Measurements from ENCODE around the gene CARS1.
"Not testable (repeated sequence)": the region's sequence is repeated elsewhere in the genome, so short reads cannot be mapped to it uniquely, and the experiment has no call there.

Gene CARS1

DNA sequence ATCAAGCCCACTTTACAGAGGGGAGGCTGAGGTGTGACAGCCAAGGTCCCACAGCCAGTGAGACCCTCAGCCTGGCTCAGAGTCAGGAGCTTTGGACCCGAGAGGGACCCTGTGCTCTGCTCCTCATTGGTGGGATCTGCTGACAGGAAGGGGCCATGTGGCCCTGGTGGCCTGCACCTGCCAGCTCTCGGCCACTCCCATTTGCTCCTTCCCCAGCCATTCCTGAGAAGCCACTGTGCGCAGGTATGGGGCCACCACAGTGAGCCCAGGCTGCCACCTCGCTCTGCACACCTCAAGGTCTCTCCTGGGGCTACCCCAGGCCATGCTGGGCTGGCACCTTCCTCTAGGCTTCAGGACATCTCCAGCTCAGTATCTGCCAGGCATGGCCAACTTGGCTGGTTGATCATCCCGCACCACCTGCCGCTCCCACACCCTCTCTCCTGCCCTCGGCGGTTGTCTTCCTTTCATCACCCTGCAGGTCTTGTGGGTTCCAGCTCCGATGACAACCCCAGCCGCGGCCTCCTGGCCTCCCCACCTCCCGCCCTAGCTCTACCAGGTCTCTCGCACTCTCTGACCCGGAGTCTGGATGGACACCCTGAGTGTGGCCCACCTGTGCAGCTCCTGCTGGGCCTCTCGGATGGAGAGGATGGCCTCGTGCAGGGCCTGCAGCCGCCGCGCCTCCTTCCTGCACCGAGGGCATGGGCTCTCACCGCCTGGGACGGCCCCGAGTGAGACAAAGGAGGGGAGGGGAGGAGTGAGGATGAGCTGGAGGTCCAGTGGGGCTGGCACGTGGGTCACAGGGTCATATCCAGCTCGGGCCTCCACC lies 32.2 kb upstream of the CARS1 start:
- ATAC-seq: no peak
- no peak for DNase-seq

DNA sequence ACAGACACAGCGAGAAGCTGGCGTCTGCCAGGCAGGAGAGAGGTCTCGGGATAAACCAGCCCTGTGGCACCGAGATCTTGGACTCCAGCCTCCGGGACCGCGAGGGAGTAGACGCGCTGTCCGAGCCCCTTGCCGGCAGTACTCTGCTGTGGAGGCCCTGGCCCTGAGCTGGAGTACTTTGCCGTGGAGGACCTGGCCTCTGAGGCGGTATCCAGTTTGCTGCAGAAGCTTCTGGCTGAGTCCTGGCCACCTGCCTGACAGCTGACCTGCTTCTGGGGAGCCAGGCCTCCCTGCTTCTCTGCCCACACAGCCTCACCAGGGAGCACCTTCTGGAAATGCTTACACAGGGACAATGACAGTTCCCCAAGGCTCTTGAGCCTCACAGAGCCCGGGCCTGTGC lies 31.6 kb upstream of the CARS1 start:
- ATAC-seq: no peak
- no peak for DNase-seq

DNA sequence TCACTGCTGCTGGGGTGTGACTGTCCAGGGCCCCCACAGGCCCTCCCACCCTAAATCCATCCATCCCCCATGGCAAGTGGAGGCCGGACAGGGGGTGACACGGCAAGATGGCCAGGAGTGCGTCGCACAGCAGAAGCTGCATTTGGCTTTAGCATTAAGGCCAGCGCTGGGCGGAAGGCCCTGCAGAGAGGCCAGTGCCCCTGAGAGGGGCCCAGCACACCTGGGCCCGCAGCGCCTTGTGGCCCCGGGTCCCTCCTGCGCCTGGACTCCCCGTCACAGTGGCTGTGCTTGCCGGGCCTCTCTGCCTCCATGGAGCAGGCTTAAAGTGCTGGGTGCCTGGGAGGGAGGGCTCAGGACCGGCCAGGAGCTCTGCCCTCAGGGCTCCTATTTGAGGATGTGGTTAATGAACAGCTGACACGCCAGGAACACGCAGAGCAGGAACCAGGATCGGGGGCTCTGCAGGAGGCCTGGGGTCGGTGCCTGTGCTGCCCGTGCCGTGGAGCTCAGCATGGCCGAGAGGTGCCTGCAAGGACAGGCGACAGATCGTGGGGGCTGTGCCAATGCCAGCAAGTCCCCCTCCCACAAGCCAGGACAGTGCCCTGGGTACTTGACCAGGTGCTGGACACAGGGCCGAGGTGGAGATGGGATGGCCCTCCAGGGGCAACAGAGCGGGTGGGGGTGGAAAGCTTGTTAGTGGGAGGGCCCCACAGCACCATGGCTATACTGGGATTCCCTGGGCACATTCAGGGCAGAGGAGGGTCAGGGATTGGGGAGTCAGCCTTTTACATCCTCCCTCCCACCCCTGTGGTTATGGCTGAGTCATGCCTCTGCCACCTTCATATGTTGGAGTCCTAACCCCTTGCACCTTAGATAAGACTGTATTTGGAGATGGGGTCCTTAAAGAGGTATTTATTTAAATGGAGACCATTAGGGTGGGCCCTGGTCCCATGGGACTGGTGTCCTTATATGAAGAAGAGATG lies 30.9 kb upstream of the CARS1 start:
- DNase-seq (no peak), ATAC-seq (no peak)

DNA sequence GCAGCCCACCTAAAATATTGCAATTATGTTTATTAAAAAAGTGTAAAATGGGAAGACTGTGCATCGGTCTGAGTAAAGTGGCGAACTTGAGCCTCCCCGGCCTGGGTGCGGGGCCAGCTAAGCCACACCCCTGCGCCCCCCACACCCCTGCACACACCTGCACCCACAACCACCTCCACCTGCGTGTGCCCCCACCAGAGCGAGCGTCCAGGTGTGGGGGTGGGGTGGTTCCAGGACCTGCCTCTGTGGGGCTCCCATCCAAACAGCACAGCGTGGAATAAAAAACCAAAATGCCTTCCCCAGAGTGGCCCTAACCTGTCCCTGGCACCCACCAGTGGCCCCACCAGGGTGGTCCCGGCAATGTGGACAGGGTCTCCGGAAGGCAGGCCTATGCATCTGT lies 30.1 kb upstream of the CARS1 start:
- no peak for DNase-seq
- ATAC-seq: no peak

DNA sequence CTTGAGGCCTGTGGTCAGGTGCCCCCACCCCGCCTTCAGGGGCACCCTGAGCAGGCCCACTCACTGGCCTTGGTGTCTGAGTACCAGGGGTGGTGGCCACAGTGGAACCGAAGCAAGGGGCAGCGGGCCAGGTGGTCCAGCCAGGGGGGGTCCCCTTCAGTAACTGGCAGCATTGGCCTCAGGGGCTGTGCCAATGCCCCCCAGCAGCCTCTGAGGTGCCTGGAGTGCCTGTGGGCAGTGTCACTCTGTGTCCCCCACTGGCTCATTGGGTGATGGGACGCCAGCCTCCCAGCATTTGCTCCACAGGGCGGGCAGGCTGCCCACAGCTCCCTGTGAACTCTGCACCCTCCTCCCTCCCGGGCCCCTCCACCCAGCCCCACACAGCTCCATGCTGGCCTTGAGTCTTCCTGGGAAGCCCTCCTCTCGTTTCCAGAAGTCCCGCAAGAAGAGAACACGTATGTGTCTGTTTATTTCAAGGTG lies 29.5 kb upstream of the CARS1 start:
- DNase-seq: no peak

DNA sequence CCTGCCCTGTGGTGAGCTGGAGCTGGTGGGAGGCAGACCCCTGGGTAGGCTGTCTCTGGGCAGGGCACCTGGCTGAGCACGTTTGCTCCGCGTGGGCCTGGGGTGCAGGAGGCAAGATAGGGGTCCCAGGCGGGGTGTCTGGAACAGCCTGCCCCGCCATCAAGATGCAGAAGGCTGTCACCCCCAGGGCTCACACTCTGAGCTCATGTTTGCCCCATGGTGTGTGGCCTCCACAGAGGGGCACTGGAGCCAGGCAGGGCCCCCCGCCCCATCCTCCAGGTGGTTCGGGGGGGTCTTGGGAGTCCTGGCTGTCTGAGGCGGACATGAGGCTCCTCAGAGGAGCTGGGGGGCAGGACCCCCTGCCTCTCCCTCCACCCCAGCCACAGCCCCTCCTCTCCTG lies 28.9 kb upstream of the CARS1 start:
- ATAC-seq: no peak

More for the DNA sequence above, 29.5 kb upstream of the CARS1 start:
- no peak for ATAC-seq

DNA sequence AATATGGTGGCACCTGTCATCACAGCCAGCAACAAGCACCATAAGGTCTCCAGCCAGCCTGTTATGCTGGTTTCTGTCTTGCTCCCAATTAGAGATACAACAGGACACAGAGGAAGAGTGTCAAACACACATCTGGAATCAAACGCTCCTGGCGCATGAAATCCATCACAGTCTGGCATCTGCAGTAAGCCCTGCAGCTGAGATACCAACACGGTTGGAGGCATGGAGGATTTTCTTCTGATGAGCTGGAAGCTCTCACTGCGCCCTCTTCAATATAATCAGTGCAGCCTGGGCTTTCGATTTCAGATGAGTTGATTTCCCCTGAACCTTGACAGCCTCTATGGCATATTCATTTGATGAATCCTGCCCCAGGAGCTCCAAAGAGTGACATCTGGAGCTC lies 27.8 kb upstream of the CARS1 start:
- DNase-seq (no peak), ATAC-seq (no peak)

More for the DNA sequence above, 28.9 kb upstream of the CARS1 start:
- DNase-seq: no peak

DNA sequence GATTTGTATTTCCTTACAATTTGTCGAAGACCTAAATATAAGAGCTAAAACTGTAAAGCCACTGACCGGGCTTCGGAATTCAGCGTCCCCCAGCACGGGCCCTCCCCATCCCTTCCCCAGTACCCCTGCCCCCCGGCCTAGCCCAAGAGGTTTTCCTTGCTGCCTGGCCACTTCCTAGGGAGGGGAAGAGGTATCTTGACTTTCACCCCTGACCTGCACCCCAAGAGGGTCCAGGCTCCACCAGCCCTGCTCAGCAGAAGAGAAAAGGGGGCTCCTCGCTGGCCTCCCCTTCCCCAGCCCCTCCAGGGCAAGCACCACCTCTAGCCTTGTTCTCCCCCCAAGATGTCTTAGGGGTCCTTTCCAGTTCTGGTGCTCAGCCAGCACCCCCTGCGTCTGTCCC lies 26.1 kb upstream of the CARS1 start:
- ATAC-seq (no peak), DNase-seq (no peak)

DNA sequence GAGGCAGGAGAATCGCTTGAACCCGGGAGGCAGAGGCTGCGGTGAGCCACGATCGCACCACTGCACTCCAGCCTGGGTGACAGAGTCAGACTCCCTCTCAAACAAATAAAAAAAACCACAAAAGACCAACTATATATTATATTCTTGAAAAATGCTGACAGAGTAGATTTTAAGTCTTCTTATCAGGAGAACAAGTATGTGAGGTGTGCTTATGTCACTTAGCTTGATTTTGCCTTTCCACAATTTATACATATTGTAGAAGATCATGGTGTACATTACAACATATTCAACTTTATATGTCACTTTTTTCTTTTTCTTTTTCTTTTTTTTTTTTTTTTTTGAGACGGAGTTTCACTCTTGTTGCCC lies 24.1 kb upstream of the CARS1 start:
- ATAC-seq: no peak
- DNase-seq: no peak

DNA sequence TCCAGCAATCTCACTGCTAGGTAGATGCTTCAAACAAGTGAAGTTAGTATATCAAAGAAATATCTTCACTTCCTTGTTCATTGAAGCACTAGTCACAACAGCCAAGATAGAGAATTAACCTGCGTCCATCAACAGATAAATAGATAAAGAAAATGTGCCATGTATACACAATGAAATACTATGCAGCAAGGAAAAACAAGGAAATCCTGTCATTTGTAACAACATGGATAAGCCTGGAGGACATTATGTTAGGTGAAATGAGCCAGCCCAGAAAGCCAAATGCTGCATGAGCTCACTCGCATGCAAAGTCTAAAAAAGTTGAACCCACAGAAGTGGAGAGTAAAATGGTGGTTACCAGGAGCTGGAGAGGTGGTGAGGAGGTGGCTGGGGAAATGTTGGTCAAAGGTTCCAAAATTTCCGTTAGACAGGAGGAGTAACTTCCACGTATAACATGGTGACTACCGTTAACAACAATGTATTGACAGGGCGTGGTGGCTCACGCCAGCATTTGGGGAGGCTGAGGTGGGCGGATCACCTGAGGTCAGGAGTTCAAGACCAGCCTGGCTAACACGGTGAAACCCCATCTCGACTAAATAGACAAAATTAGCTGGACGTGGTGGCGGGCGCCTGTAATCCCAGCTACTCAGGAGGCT lies 23.6 kb upstream of the CARS1 start:
- ATAC-seq (no peak), DNase-seq (no peak)

DNA sequence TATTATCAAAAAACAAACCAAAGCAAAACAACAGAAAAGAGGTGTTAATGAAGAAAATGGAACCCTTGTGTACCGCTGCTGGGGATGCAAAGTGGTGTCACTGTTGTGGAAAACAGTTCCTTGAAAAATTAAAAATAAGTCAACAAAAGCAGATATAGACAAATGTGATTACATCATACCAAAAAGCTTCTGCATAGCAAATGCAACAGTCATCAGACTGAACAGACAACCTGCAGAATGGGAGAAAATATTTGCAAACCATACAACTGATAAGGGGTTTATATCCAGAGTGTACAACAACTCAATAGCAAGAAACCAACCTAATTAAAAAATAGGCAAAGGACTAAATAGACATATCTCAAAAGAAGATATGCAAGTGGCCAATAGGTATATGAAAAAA lies 22.9 kb upstream of the CARS1 start:
- no peak for ATAC-seq
- DNase-seq: no peak

DNA sequence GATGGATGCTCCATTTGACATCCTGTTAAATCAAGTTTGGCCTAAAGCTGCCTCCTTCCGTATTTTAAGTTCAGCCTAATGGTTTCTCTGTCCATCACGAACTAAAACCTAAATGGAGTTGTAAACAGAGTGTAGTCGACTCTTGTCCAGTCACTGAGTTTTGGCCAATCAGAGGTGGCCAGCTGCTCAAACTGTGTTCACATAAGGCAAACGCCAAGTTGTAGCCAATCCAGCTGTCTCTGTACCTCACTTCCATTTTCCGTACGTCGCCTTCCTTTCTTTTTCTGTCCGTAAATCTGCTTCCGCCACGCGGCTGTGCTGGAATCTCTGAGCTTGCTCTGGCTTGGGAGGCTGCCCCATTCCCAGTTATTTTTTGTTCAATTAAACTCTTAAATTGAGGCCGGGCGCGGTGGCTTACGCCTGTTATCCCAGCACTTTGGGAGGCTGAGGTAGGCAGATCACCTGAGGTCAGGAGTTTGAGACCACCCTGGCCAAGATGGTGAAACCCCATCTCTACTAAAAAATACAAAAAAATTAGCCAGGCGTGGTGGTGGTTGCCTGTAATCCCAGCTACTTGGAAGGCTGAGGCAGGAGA lies 20.7 kb upstream of the CARS1 start:
- DNase-seq: no peak
- no peak for ATAC-seq

DNA sequence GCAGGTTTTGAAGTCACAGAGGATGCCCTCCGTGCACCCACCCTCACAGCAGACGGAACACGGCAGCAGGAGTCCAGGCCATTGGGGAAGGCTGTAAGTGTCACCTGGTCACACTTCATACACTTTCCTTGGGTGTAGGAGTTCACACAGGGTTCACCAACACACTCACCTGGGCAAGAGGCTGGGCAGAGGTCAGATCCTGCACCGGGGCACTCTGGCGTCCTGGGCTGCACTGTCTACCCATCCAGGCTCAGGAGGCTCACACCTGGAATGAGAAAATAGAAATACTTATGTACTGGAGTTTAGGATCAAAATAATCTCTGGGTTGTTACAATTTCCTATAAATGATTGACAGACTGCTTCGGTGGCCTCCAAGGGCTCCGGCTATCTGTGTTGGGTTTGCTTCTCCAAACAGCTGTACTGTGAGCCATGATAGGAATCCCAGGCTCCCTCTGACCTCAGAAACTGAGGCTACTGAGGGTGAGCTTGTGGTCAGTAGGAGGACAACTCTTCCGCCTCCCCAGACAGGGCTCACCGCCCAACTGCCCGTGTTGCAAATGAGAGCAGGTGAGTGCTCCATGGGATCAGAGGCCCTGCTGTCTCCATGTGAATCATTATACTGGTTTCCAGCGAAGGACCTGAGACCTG lies 20.1 kb upstream of the CARS1 start:
- DNase-seq (no peak), ATAC-seq (no peak)

DNA sequence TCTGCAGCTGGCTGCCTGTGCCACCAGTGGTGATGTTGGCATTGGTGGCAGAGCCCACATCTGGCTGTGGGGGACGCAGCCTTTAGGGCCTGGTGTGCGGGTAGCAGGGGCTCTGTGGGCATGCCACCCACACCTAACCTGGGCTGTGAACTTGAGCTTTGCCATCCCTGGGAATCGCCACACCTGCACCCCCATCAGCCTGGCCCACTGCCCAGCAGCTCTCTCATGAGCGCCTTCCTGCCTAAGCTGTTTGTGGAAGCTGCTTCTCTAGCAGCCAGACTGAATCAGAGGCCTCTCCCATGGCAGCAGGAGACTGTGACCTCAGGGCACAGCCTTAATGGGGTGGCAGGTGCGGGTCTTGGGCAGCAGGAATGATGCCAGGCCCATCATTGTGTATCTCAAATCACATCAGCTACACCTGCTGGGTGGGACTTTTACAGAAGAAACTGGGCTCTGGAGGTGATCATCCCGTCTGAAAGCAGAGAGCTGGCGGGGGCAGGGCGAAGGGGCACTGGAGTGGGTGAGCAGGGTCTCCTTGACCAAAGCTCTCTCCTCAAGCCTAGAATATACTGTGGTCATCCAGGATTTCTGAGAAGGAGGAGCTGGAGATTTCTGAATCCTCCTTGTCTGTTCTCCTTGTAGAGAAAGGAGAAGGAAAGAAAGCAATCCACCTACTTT lies 17.8 kb upstream of the CARS1 start:
- no peak for ATAC-seq

DNA sequence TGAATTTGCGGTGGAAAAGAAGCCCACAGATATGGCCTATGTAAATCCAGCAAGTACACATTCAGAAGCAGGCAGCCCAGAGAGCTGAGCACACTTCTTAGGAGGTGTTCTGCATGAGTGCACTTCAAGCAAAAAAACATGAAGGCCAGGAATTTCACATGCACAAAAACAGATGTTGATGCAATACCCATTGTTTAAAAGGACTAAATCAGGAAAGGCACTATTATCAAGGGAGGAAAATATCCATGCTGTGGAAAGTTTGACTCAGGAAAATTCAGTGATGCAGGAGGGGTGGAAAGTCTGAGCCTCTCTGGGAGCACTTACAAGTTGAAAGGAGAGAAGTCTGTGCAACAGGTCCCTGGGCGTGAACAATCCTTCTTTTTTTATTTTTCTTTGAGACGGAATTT lies 15.8 kb upstream of the CARS1 start:
- ATAC-seq (no peak), DNase-seq (no peak)

More for the DNA sequence above, 17.8 kb upstream of the CARS1 start:
- no peak for DNase-seq

DNA sequence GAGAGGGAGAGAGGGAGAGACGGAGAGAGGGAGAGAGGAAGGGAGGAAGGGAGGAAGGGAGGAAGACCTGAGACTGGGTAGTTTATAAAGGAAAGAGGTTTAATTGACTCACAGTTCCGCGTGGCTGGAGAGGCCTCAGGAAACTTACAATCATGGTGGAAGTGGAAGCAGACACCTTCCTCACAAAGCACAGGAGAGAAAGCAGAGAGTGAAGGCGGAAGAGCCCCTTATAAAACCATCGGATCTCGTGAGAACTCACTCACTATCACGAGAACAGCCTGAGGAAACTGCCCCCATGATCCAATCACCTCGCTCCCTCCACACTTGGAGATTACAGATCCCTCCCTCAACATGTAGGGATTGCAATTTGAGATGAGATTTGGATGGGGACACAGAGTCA lies 12.2 kb upstream of the CARS1 start:
- DNase-seq: no peak
- ATAC-seq: no peak

DNA sequence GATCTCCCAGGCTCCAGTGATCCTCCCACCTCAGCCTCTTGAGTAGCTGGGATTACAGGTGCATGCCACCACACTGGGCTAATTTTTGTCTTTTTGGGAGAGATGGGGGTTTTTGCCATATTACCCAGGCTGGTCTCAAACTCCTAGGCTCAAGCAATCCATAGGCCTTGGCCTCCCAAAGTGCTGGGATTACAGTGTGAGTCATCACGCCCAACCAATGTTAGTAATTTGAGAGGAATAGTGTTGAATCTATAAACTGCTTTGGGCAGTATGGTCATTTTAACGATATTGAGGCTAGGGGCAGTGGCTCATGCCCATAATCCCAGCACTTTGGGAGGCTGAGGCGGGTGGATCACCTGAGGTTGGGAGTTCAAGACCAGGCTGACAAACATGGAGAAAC lies 9.1 kb upstream of the CARS1 start:
- not testable (repeated sequence) for DNase-seq, ATAC-seq

DNA sequence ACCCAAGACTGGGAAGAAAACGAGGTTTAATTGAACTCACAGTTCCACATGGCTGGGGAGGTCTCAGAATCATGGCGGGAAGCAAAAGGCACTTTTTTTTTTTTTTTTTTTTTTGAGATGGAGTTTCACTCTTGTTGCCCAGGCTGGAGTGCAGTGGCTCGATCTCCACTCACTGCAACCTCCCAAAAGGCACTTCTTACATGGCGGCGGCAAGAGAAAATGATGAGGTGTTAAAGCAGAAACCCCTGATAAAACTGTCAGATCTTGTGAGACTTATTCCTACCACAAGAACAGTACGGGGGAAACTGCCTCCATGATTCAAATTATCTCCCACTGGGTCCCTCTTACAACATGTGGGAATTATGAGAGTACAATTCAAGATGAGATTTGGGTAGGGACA lies 7.5 kb upstream of the CARS1 start:
- DNase-seq, ATAC-seq: not testable (repeated sequence)

DNA sequence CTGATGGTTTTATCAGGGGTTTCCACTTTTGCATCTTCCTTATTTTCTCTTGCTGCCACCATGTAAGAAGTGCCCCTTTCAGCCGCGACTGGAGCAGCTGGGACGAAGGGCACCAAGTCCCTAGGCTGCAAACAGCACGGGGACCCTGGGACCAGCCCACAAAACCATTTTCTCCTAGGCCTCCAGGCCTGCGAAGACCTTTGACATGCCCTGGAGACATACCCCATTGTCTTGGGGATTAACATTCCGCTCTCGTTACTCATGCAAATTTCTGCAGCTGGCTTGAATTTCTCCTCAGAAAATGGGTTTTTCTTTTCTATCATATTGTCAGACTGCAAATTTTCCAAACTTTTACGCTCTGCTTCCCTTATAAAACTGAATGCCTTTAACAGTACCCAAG lies 6.7 kb upstream of the CARS1 start:
- ATAC-seq, DNase-seq: not testable (repeated sequence)

DNA sequence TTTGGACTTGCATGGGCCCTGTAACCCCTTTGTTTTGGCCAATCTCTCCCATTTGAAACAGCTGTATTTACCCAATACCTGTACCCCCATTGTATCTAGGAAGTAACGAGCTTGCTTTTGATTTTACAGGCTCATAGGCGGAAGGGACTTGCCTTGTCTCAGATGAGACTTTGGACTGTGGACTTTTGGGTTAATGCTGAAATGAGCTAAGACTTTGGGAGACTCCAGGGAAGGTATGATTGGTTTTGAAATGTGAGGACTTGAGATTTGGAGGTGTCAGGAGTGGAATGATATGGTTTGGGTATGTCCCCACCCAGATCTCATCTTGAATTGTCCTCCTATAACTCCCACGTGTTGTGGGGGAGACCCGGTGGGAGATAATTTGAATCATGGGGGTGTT lies 6.2 kb upstream of the CARS1 start:
- ATAC-seq, DNase-seq: not testable (repeated sequence)

DNA sequence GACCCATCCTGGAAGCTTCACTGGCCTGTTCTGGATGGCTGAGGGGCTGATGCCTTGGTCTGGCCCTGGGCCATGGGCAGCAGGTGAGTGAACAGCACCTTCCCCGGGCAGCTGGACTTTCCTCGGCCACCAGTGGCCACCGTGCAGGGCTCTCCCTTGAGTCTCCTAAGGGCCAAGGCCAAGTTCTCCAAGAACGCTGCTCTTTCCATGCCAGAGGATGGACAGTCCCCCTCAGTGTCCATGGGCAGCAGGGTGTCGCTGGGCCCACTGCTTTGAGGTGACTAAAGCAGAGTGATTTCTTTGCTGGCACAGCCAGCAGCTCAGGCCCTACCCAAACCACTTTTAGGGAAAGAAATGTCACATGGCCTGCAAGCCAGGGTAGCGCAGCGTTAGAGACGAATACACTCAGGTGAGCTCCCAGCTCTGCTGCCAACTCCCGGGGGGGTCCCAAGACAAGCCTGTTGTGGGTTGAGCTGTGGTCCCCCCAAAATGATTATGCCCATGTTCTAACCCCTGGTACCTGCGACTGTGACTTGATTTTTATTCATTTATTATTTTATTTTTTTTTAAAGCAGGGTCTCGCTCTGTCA lies 3.3 kb upstream of the CARS1 start:
- DNase-seq (no peak), ATAC-seq (no peak)
